Measurements from ENCODE around the gene PTPN5. TPM values are rescaled to one million over a fixed set of nuclear protein-coding genes. Genes with fewer than 3 reads are reported as not detected.

The PTPN5 gene
- polyA plus RNA-seq, 4 donors, result 0.22 to 1.6 TPM; not detected in 2

DNA sequence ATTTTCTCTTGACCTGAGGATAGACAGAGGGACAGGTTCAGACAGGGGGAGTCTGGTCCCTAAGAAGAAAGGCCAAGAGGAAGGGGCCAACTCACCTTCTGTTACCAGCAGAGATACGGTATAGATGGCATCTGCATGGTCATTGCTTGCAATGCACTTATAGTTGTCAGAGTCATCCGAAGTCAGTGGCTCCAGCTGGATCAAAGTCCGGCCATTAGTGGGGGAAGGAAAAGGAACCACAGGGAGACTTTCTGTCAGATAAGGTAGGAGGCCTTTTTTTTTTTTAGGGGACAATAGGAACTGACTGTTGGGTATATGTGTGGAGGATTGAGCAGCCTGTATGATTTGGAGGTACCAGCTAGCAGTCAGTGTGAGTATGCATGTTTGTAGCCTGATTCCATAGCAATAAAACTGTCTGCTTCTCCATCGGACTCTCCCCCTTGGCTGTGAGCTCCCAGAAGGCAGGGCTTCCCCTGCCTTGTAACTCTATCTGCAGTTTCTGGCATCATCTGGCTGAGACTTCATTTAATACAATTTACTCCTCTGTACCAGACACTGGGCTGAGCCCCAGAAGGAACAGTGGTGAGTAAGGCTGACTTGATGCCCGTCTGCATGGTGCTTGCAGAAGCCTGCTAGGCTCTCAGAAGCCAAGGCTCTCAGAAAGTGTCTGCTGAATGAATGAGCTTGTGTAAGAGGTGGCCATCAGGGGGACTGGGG, 71.3 kb downstream of the PTPN5 start:
- H3K4me1 ChIP-seq (ENCODE audit: control insufficient read depth in 3 of 3, insufficient read depth in 2 of 3, low read depth in 1 of 3, low read length in 2 of 3), result peaks cover 0 to 22% (median 2%) of the 10 kb centered on the region in 3 donors
- H3K27me3 ChIP-seq (ENCODE audit: control insufficient read depth in 3 of 3, insufficient read depth in 3 of 3, low read length in 3 of 3), result peaks cover 0 to 5% (median 0%) of the 10 kb centered on the region in 3 donors
- peaks cover 0 to 2% (median 0%) of the 10 kb centered on the region in 3 donors for H3K36me3 ChIP-seq (ENCODE audit: control insufficient read depth in 3 of 3, insufficient read depth in 2 of 3, low read depth in 1 of 3, low read length in 3 of 3)
- H3K9me3 ChIP-seq (ENCODE audit: control insufficient read depth in 2 of 2, insufficient read depth in 1 of 2, low read depth in 1 of 2, low read length in 1 of 2), result no peaks in the 10 kb centered on the region
- WGBS, 3 donors, result 26 to 61% (median 49%) methylated on average over 5 of the region's 5 CpGs
- H3K4me3 ChIP-seq (ENCODE audit: low read depth in 1 of 3, low read length in 3 of 3), result peak overlapping the region in 1 of 3 donors; percentile 69
- peak overlapping the region in 1 of 3 donors; percentile 51 for H3K27ac ChIP-seq (ENCODE audit: low read depth in 1 of 3, low read length in 2 of 3)
- FAIRE-seq, result no peak
- DNase-seq, result peak; percentile 62 to 82

DNA sequence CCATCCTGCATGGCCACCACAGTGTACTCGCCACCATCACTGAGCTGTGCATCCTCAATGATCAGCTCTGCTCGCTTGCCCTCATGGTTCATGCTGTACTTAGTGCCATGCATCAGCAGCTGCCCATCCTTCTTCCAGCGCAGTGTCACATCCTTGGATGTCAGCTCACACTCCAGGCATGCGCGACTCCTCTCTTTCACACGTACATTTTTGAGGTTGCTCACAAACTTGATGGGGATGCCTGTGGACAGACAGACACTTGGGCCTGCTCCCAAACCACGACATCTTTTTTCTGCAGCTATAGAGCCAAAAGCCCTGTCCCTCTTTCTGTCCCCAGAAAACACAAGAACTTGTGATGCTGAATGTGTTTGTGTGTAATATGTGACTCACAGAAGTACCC, 76.1 kb downstream of the PTPN5 start:
- H3K4me3 ChIP-seq (ENCODE audit: low read depth in 1 of 3, low read length in 3 of 3), result no peak overlapping the region
- no peaks in the 10 kb centered on the region for H3K27me3 ChIP-seq (ENCODE audit: control insufficient read depth in 3 of 3, insufficient read depth in 3 of 3, low read length in 3 of 3)
- peaks cover 0 to 9% (median 2%) of the 10 kb centered on the region in 3 donors for H3K4me1 ChIP-seq (ENCODE audit: control insufficient read depth in 3 of 3, insufficient read depth in 2 of 3, low read depth in 1 of 3, low read length in 2 of 3)
- H3K36me3 ChIP-seq (ENCODE audit: control insufficient read depth in 3 of 3, insufficient read depth in 2 of 3, low read depth in 1 of 3, low read length in 3 of 3), result no peaks in the 10 kb centered on the region
- no peak for FAIRE-seq
- DNase-seq, result no peak
- WGBS, 3 donors, result 79 to 82% (median 81%) methylated on average over 7 of the region's 7 CpGs
- H3K9me3 ChIP-seq (ENCODE audit: control insufficient read depth in 2 of 2, insufficient read depth in 1 of 2, low read depth in 1 of 2, low read length in 1 of 2), result no peaks in the 10 kb centered on the region
- no peak overlapping the region for H3K27ac ChIP-seq (ENCODE audit: low read depth in 1 of 3, low read length in 2 of 3)

DNA sequence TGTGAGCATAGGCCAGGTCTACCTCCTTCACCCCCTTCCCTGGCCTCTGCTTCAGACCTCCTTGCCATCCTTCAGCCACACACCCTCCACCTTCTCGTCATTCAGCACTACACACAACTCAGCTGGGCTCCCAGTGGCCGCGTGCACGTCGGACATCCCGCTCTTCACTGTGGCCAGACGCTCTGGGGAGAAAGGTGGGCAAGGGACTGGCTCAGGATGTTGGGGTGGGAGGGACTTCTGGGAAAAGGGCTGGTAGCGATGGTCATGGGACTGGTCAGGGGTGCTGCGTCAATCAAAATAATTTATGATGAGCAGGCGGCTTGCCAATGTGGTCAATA, 77.2 kb downstream of the PTPN5 start:
- H3K27me3 ChIP-seq (ENCODE audit: control insufficient read depth in 3 of 3, insufficient read depth in 3 of 3, low read length in 3 of 3), result no peaks in the 10 kb centered on the region
- FAIRE-seq (no peak), DNase-seq (no peak)
- H3K36me3 ChIP-seq (ENCODE audit: control insufficient read depth in 3 of 3, insufficient read depth in 2 of 3, low read depth in 1 of 3, low read length in 3 of 3), result no peaks in the 10 kb centered on the region
- 82 to 91% (median 83%) methylated on average over 10 of the region's 10 CpGs for WGBS, 3 donors
- H3K4me1 ChIP-seq (ENCODE audit: control insufficient read depth in 3 of 3, insufficient read depth in 2 of 3, low read depth in 1 of 3, low read length in 2 of 3), result no peaks in the 10 kb centered on the region
- H3K27ac ChIP-seq (ENCODE audit: low read depth in 1 of 3, low read length in 2 of 3), result no peak overlapping the region
- no peaks in the 10 kb centered on the region for H3K9me3 ChIP-seq (ENCODE audit: control insufficient read depth in 2 of 2, insufficient read depth in 1 of 2, low read depth in 1 of 2, low read length in 1 of 2)
- no peak overlapping the region for H3K4me3 ChIP-seq (ENCODE audit: low read depth in 1 of 3, low read length in 3 of 3)

DNA sequence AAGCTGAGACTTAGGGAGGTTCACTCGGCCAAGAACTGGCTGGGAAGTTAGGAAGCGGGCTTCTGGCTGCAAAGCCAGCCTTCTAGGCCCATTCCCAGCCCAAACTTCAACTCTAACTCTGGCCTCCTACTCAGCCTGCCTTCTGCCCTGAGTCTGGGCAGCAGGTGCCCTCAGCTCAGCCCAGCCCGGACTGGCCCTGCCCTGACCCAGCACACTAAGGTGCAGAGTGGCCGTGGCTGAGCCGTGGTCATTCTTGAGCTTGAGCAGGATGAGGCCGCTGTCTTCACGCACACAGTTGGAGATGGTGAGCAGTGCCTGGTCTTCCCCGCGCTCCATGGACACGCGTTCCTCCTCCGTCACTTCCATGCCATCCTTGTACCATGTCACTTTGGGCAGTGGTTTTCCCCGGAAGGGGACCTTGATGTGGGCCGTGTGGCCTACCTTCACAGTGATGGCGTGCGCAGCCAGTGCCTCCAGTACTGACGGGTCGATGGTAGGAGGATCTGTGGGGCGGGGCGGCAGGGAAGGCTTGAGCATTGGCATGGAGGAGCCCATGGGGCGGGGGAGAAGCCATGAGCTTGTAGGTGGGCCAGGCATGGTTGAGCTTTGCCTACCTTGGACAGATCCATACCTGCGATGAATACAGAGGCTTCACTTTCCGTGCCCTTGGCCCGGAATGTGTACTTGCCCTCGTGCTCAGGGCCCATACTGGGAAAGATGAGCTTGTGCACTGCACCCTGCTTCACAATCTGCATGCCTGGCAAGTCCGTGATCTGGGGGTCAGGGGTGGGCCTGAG, 77.8 kb downstream of the PTPN5 start:
- WGBS, 3 donors, result 93 to 94% (median 93%) methylated on average over 26 of the region's 26 CpGs
- FAIRE-seq, result no peak

DNA sequence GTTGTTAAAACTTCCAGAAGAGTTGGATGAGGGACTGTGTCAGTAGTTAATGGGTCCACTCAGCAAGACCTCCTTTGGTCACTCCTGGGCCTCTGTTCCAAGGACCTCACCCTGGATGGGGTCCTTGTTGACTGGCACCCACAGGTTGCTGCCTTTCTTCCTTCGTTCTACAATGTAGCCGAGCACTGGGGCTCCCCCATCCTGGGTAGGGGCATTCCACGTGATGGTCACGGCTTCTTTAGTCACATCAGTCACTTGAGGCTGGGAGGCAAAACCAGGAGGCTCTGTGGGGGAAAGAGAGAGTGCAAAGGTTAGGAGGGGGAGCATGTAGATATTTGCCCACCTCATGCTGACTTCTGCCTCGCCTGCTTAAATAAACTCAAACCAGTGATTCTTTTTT, 81.1 kb downstream of the PTPN5 start:
- Histone ChIP-seq H3K9me3 (ENCODE audit: control insufficient read depth in 2 of 2, insufficient read depth in 1 of 2, low read depth in 1 of 2, low read length in 1 of 2) (no peaks in the 10 kb centered on the region), H3K4me1 (ENCODE audit: control insufficient read depth in 3 of 3, insufficient read depth in 2 of 3, low read depth in 1 of 3, low read length in 2 of 3) (peaks cover 0 to 3% (median under 1%) of the 10 kb centered on the region in 3 donors), H3K27me3 (ENCODE audit: control insufficient read depth in 3 of 3, insufficient read depth in 3 of 3, low read length in 3 of 3) (no peaks in the 10 kb centered on the region), H3K36me3 (ENCODE audit: control insufficient read depth in 3 of 3, insufficient read depth in 2 of 3, low read depth in 1 of 3, low read length in 3 of 3) (no peaks in the 10 kb centered on the region), H3K4me3 (ENCODE audit: low read depth in 1 of 3, low read length in 3 of 3) (no peak overlapping the region), H3K27ac (ENCODE audit: low read depth in 1 of 3, low read length in 2 of 3) (no peak overlapping the region)
- FAIRE-seq, result no peak
- DNase-seq, result no peak
- WGBS, 3 donors, result 81 to 84% (median 82%) methylated on average over 5 of the region's 5 CpGs

More for the DNA sequence above, 77.8 kb downstream of the PTPN5 start:
- Histone ChIP-seq H3K4me3 (ENCODE audit: low read depth in 1 of 3, low read length in 3 of 3) (no peak overlapping the region), H3K4me1 (ENCODE audit: control insufficient read depth in 3 of 3, insufficient read depth in 2 of 3, low read depth in 1 of 3, low read length in 2 of 3) (no peaks in the 10 kb centered on the region), H3K27me3 (ENCODE audit: control insufficient read depth in 3 of 3, insufficient read depth in 3 of 3, low read length in 3 of 3) (no peaks in the 10 kb centered on the region), H3K27ac (ENCODE audit: low read depth in 1 of 3, low read length in 2 of 3) (no peak overlapping the region), H3K9me3 (ENCODE audit: control insufficient read depth in 2 of 2, insufficient read depth in 1 of 2, low read depth in 1 of 2, low read length in 1 of 2) (no peaks in the 10 kb centered on the region), H3K36me3 (ENCODE audit: control insufficient read depth in 3 of 3, insufficient read depth in 2 of 3, low read depth in 1 of 3, low read length in 3 of 3) (no peaks in the 10 kb centered on the region)
- DNase-seq, result no peak

DNA sequence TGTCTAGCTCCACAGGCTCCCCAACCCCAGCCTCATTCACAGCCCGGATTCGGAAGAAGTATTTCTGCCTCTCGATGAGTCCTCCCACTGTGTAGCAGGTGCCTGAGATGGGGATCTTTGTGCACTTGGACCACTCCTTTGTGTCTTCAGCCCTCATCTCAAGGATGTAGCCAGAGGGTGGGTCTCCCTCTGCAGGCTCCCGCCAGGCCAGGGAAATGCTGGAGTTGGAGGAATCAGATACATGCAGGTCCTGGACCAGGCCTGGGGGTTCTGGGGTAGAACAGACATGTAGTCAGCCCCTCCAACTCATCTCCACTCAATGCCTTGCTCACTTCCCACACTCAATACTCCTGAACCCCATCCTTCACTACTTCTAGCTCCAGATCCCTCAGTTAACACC, 82.2 kb downstream of the PTPN5 start:
- no peak for FAIRE-seq

DNA sequence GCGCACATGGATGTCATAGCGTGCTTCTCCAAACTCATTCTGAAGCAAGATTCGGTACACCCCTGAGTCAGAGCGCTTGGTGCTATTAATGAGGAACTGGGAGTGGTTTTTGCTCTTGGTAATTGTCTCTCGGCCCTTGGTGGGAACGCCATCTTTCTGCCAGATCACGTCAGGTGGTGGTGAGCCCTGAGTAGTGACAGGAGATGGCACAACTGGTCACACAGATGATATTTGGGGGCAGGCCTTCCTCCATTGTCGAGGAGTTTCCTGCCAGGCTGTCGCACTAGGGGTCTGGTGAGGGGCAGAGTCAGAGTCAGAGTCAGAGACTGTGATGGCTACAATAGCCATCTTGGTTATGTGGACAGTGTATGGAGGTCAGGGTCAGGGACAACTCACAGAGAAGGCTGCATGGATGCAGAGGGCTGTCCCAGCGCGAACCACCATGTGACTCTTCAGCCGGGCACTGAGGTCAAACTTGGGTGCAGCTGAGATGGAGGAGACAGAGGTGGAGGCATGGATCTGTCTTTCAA, 83.7 kb downstream of the PTPN5 start:
- Histone ChIP-seq H3K4me1 (ENCODE audit: control insufficient read depth in 3 of 3, insufficient read depth in 2 of 3, low read depth in 1 of 3, low read length in 2 of 3) (peaks cover 0 to 9% (median 4%) of the 10 kb centered on the region in 3 donors), H3K9me3 (ENCODE audit: control insufficient read depth in 2 of 2, insufficient read depth in 1 of 2, low read depth in 1 of 2, low read length in 1 of 2) (no peaks in the 10 kb centered on the region), H3K4me3 (ENCODE audit: low read depth in 1 of 3, low read length in 3 of 3) (no peak overlapping the region), H3K36me3 (ENCODE audit: control insufficient read depth in 3 of 3, insufficient read depth in 2 of 3, low read depth in 1 of 3, low read length in 3 of 3) (no peaks in the 10 kb centered on the region), H3K27ac (ENCODE audit: low read depth in 1 of 3, low read length in 2 of 3) (no peak overlapping the region), H3K27me3 (ENCODE audit: control insufficient read depth in 3 of 3, insufficient read depth in 3 of 3, low read length in 3 of 3) (no peaks in the 10 kb centered on the region)
- FAIRE-seq, result no peak
- DNase-seq, result no peak
- WGBS, 3 donors, result 90 to 94% (median 92%) methylated on average over 12 of the region's 12 CpGs

More for the DNA sequence above, 82.2 kb downstream of the PTPN5 start:
- no peak overlapping the region for H3K4me3 ChIP-seq (ENCODE audit: low read depth in 1 of 3, low read length in 3 of 3)
- H3K9me3 ChIP-seq (ENCODE audit: control insufficient read depth in 2 of 2, insufficient read depth in 1 of 2, low read depth in 1 of 2, low read length in 1 of 2), result no peaks in the 10 kb centered on the region
- no peaks in the 10 kb centered on the region for H3K27me3 ChIP-seq (ENCODE audit: control insufficient read depth in 3 of 3, insufficient read depth in 3 of 3, low read length in 3 of 3)
- DNase-seq, result no peak
- H3K27ac ChIP-seq (ENCODE audit: low read depth in 1 of 3, low read length in 2 of 3), result no peak overlapping the region
- no peaks in the 10 kb centered on the region for H3K36me3 ChIP-seq (ENCODE audit: control insufficient read depth in 3 of 3, insufficient read depth in 2 of 3, low read depth in 1 of 3, low read length in 3 of 3)
- WGBS, 3 donors, result 91 to 100% (median 95%) methylated on average over 4 of the region's 4 CpGs
- H3K4me1 ChIP-seq (ENCODE audit: control insufficient read depth in 3 of 3, insufficient read depth in 2 of 3, low read depth in 1 of 3, low read length in 2 of 3), result peaks cover 0 to 9% (median 4%) of the 10 kb centered on the region in 3 donors

DNA sequence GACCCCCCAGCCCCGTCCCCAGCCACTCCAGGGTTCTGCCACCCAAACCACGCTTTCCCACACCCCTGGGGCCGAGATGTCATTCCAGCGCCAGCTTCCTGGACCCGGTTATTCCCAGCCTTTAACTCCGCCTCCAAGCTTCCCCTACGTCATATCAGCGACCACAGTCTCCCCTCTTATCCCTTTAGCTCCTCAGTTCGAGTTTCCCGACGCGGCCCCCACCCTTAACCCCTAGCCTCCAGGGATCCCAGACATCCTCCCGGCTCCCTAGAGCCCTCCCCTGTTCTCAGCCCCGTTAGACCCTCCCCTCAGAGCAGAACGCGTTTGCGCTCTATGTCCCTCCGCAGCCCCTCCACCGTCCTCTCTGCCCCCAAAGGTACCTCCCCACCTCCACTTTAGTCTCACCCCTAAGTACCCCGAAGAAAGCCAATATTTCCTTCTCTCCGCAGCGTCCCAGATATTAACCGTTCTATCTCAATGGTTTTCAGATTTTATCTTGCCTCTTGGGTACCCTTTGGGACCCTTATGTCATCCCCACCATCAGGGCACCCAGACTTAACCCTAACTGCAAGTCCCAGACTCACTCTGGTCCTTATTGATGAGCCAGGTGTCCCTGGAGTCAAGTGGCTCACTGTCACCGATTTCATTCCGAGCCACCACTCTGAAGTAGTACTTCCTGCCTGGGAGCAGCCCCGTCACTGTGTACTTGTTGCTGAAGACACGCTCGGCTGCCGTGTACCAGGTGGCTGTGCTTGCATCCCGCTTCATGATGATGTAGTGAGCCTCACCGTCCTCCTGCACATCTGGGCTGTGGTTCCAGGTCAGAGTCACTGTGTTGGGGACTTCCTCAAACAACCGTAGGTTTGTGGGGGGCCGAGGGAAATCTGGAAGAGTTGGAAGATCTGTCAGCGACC, 85.0 kb downstream of the PTPN5 start:
- H3K27me3 ChIP-seq (ENCODE audit: control insufficient read depth in 3 of 3, insufficient read depth in 3 of 3, low read length in 3 of 3), result no peaks in the 10 kb centered on the region
- no peaks in the 10 kb centered on the region for H3K9me3 ChIP-seq (ENCODE audit: control insufficient read depth in 2 of 2, insufficient read depth in 1 of 2, low read depth in 1 of 2, low read length in 1 of 2)
- peak overlapping the region in 2 of 3 donors; percentile 55 to 80 for H3K27ac ChIP-seq (ENCODE audit: low read depth in 1 of 3, low read length in 2 of 3)
- WGBS, 3 donors, result 4 to 7% (median 6%) methylated on average over 31 to 34 of the region's 34 CpGs
- H3K4me3 ChIP-seq (ENCODE audit: low read depth in 1 of 3, low read length in 3 of 3), result peak overlapping the region; percentile 28 to 54 (median 44)
- DNase-seq, result peak; percentile 67 to 88
- peaks cover 0 to 3% (median 0%) of the 10 kb centered on the region in 3 donors for H3K36me3 ChIP-seq (ENCODE audit: control insufficient read depth in 3 of 3, insufficient read depth in 2 of 3, low read depth in 1 of 3, low read length in 3 of 3)
- peaks cover 0 to 9% (median 4%) of the 10 kb centered on the region in 3 donors for H3K4me1 ChIP-seq (ENCODE audit: control insufficient read depth in 3 of 3, insufficient read depth in 2 of 3, low read depth in 1 of 3, low read length in 2 of 3)
- FAIRE-seq, result no peak
